Measurements from ENCODE around the gene LRRC25. TPM values are rescaled to one million over a fixed set of nuclear protein-coding genes. Genes with fewer than 3 reads are reported as not detected.

LRRC25 gene
- 100 to 1,000 TPM in 3 of 7 donors, 10 to 100 TPM in 4; 82.2 to 164 (median 90.5) TPM for total RNA-seq
- 10 to 100 TPM; 14.6 to 32.2 (median 16.0) TPM for polyA plus RNA-seq
- long read RNA-seq, donor 1, transcript LRRC25-201 (2 exons, 2,415 nt): major isoform, 11 of 14 reads
- long read RNA-seq, donor 1, partial matches to known transcripts: 0 of 14 reads
- long read RNA-seq, donor 1, other reads (novel, unspliced or antisense): 0 of 14 reads
- long read RNA-seq, donor 2, transcript LRRC25-201 (2 exons, 2,415 nt): major isoform, 12 of 14 reads
- long read RNA-seq, donor 2, partial matches to known transcripts: 0 of 14 reads
- long read RNA-seq, donor 2, other reads (novel, unspliced or antisense): 0 of 14 reads

GRCh38 chr19:18397242-18398202 lies at the start of gene LRRC25:
Gene LRRC25, minus strand, starts transcription at chr19:18397622. Its CDS starts 659 bp downstream, at chr19:18396963.
- Histone ChIP-seq H3K27ac (peak within 1 kb of the TSS; percentile 32 to 92 (median 86)), H3K4me1 (peaks cover 22 to 100% (median 76%) of the 10 kb centered on the region in 6 donors), H3K4me3 (peak within 1 kb of the TSS; percentile 20 to 70 (median 54)), H3K36me3 (peaks cover 0 to 29% (median 0%) of the 10 kb centered on the region in 6 donors), H3K27me3 (replicated peaks in 1 of 7) (peaks cover 0 to 23% (median 0%) of the 10 kb centered on the region in 7 donors), H3K9me3 (no peaks in the 10 kb centered on the region)
- peak; percentile 93 for DNase-seq
- TF ChIP-seq POLR2A (IDR thresholded peaks at IDR 0.05): peak in 2 of 3 donors; percentile 67 to 76
- TF ChIP-seq POLR2AphosphoS5 (IDR thresholded peaks at IDR 0.05): peak; percentile 91 to 93 (median 91)
- peak in 2 of 11 experiments; percentile 17 to 29 for TF ChIP-seq CTCF (IDR thresholded peaks at IDR 0.05 in 8 of 11, conservative IDR thresholded peaks at IDR 0.05 in 3 of 11)
- WGBS, 5 donors: 10 to 13% (median 11%) methylated on average over 18 to 33 of the region's 33 CpGs
- intact Hi-C loops (cut with DNase I; ENCODE audit: low total_unique reads): no loop called here

- WGBS, 5 donors: 87 to 94% (median 93%) methylated on average over 9 to 12 of the region's 12 CpGs
- no peak for DNase-seq
- Histone ChIP-seq H3K36me3 (peaks cover 14 to 92% (median 82%) of the 10 kb centered on the region in 6 donors), H3K4me1 (peaks cover 0 to 24% (median 12%) of the 10 kb centered on the region in 6 donors), H3K9me3 (no peaks in the 10 kb centered on the region), H3K4me3 (no peak overlapping the region), H3K27me3 (replicated peaks in 1 of 7) (no peaks in the 10 kb centered on the region), H3K27ac (no peak overlapping the region)
- TF ChIP-seq POLR2AphosphoS5 (IDR thresholded peaks at IDR 0.05) (no peak), POLR2A (IDR thresholded peaks at IDR 0.05) (no peak), CTCF (IDR thresholded peaks at IDR 0.05 in 8 of 11, conservative IDR thresholded peaks at IDR 0.05 in 3 of 11) (no peak)
- intact Hi-C loops (cut with DNase I; ENCODE audit: low total_unique reads): no loop called here
These were observed 49.5 kb upstream of the LRRC25 start for GRCh38 chr19:18446811-18447359.

GRCh38 chr19:18446145-18446810 lies 48.9 kb upstream of the LRRC25 start:
- Histone ChIP-seq H3K27ac (no peak overlapping the region), H3K27me3 (replicated peaks in 1 of 7) (no peaks in the 10 kb centered on the region), H3K36me3 (peaks cover 14 to 86% (median 79%) of the 10 kb centered on the region in 6 donors), H3K4me1 (peaks cover 0 to 18% (median 8%) of the 10 kb centered on the region in 6 donors), H3K4me3 (no peak overlapping the region), H3K9me3 (no peaks in the 10 kb centered on the region)
- DNase-seq: no peak
- no peak for TF ChIP-seq CTCF (IDR thresholded peaks at IDR 0.05 in 8 of 11, conservative IDR thresholded peaks at IDR 0.05 in 3 of 11)
- TF ChIP-seq POLR2A (IDR thresholded peaks at IDR 0.05): no peak
- peak in 1 of 3 donors; percentile 30 for TF ChIP-seq POLR2AphosphoS5 (IDR thresholded peaks at IDR 0.05)
- 88 to 96% (median 89%) methylated on average over 27 to 34 of the region's 34 CpGs for WGBS, 5 donors
- intact Hi-C loops (cut with DNase I; ENCODE audit: low total_unique reads): no loop called here

Measured in spleen (tissue), 13 donors.